Measurements from ENCODE around the gene RAB3A. TPM values are rescaled to one million over a fixed set of nuclear protein-coding genes. Genes with fewer than 3 reads are reported as not detected.

The RAB3A gene
- total RNA-seq, 1 donor from 2014 or later, result 0.53 TPM

DNA sequence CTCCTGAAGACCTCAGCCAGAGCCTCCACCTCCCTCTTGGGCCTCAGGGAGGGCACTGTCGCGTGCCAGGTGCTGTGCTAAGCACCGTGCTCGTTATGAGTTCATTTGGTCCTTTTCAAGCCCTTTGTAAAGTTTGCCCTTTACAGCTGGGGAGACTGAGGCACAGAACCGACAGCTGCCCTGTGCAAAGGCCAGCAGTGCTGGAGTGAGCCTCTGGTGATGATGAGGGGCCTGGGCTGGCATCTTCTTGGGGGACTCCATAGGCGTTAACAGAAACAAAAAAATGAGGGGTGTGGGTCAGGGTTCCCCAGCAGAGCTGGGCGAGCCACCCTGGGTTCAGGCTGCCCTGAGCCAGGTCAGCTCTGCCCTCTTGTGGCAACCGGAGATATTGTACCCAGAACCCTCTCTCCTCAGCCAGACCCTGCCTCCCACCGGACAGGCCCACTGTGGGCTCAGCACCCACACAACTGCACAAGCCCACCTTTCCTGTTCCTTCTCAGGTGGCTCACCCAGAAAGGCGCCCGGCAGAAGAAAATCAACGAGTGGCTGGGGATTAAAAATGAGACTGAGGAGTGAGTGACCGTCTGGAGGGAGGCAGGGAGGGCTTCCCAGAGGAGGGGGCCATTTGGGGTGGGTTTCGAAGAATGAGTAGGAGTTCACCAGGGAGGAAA is 35.7 kb downstream of the RAB3A start:
- DNase-seq (ENCODE audit: low read depth) (no peak), FAIRE-seq (no peak)
- H3K36me3 ChIP-seq (ENCODE audit: control insufficient read depth, insufficient read depth, low read length), result peaks cover 24% of the 10 kb centered on the region
- H3K4me3 ChIP-seq (ENCODE audit: low read depth, low read length), result no peak overlapping the region
- peak; percentile 80 for TF ChIP-seq CTCF (IDR thresholded peaks at IDR 0.05; ENCODE audit: insufficient read depth, low read length, severe bottlenecking)
- H3K27me3 ChIP-seq (ENCODE audit: control insufficient read depth, insufficient read depth, low read length), result no peaks in the 10 kb centered on the region

GRCh38 chr19:18167011-18167410 is 36.8 kb downstream of the RAB3A start:
- FAIRE-seq (no peak), DNase-seq (ENCODE audit: low read depth) (no peak)
- no peak for TF ChIP-seq CTCF (IDR thresholded peaks at IDR 0.05; ENCODE audit: insufficient read depth, low read length, severe bottlenecking)
- H3K4me3 ChIP-seq (ENCODE audit: low read depth, low read length), result no peak overlapping the region
- H3K36me3 ChIP-seq (ENCODE audit: control insufficient read depth, insufficient read depth, low read length), result peaks cover 30% of the 10 kb centered on the region
- H3K27me3 ChIP-seq (ENCODE audit: control insufficient read depth, insufficient read depth, low read length), result no peaks in the 10 kb centered on the region

DNA sequence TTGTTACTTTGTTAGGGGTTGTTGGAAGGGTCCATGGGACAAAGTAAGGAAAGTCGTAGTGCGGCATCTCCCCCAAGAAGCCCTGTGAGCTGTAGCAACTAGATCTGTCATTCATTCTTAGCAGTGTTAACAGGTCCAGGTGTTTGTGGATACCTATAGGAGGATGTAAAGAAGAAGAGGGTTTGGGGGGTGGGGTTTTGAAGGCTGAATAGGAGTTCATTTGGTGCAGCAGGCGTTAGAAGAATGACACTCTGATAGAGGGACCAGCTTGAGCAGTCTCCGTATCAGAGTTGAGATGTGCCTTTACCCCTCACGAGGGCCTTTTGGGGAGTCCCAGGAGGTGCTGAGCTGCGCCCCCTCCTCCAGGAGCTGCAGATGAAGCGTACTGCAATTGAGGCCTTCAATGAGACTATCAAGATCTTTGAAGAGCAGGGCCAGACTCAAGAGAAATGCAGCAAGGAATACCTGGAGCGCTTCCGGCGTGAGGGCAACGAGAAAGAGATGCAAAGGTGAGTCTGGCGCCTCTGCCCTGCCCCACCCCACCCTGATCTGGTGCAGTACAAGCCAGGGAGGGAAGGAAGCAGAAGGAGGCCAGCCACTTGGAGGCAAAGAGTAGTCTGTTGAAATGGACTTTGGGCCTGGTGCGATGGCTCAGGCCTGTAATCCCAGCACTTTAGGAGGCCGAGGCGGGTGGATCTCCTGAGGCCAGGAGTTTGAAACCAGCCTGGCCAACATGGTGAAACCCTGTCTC is 37.9 kb downstream of the RAB3A start:
- FAIRE-seq, result no peak
- no peak overlapping the region for H3K4me3 ChIP-seq (ENCODE audit: low read depth, low read length)

DNA sequence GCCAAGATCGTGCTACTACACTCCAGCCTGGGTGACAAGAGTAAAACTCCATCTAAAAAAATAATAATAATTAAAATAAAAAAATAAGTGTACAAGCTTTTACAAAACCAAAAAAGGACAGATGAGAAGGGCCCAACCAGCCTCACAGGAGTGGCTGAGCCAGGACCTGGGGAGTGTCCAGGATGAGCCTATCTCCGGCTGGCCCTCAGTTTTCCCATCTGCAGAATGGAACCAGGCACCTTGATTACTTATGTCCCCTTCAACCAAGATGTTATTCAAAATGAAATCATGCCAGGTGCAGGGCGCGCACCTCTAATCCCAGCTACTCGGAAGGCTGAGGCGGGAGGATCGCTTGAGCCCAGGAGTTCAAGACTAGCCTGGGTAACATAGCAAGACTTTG is 39.8 kb downstream of the RAB3A start:
- DNase-seq (ENCODE audit: low read depth) (no peak), FAIRE-seq (no peak)
- H3K4me3 ChIP-seq (ENCODE audit: low read depth, low read length), result no peak overlapping the region
- TF ChIP-seq CTCF (IDR thresholded peaks at IDR 0.05; ENCODE audit: insufficient read depth, low read length, severe bottlenecking), result no peak
- no peaks in the 10 kb centered on the region for H3K27me3 ChIP-seq (ENCODE audit: control insufficient read depth, insufficient read depth, low read length)
- peaks cover 36% of the 10 kb centered on the region for H3K36me3 ChIP-seq (ENCODE audit: control insufficient read depth, insufficient read depth, low read length)

More for the DNA sequence above, 37.9 kb downstream of the RAB3A start:
- Histone ChIP-seq H3K27me3 (ENCODE audit: control insufficient read depth, insufficient read depth, low read length) (no peaks in the 10 kb centered on the region), H3K36me3 (ENCODE audit: control insufficient read depth, insufficient read depth, low read length) (peaks cover 35% of the 10 kb centered on the region)
- TF ChIP-seq CTCF (IDR thresholded peaks at IDR 0.05; ENCODE audit: insufficient read depth, low read length, severe bottlenecking), result no peak
- DNase-seq (ENCODE audit: low read depth), result no peak

DNA sequence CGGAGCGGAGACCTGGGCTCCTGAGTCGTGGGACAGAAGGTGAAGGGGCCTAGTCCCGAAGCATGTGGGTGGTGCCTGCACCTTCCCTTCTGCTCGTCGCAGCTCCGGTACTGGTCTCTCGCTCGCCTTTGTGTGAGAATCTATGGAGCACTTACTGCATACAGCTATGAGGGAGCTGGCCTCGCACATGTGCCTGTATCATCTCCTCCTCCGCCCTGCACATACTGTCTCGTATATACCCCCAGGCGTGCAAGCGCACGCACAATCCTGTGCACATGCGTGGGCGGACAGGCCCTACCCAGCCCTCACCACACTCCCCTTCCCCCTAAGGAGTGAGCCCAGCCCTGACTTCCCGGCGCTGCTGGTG is 42.2 kb downstream of the RAB3A start:
- FAIRE-seq (no peak), DNase-seq (ENCODE audit: low read depth) (no peak)
- H3K27me3 ChIP-seq (ENCODE audit: control insufficient read depth, insufficient read depth, low read length), result no peaks in the 10 kb centered on the region
- H3K36me3 ChIP-seq (ENCODE audit: control insufficient read depth, insufficient read depth, low read length), result peaks cover 25% of the 10 kb centered on the region
- no peak for TF ChIP-seq CTCF (IDR thresholded peaks at IDR 0.05; ENCODE audit: insufficient read depth, low read length, severe bottlenecking)
- H3K4me3 ChIP-seq (ENCODE audit: low read depth, low read length), result no peak overlapping the region

All from bronchial epithelial cell (primary cell).